Upper lobe of left lung (tissue), 4 donors: ENCODE measurements around the gene DKK1.

Source experiments
- CTCF ChIP-seq, 6 experiments: fragments of 450-650 bp in 4 of 6; fragments of 200-600 bp in 2 of 6; sonication (generic) in 2 of 6; IDR thresholded peaks; one replicate each; pipeline ENCODE4 v1.5.1; 2016 to 2019; ENCODE audit warnings: antibody characterized with exemption in 6 of 6
- POLR2A ChIP-seq, 4 donors: fragments of 450-650 bp; IDR thresholded peaks; one replicate each; pipeline ENCODE4 v1.5.1; 2016 to 2017; ENCODE audit warnings: antibody characterized with exemption in 4 of 4, mild to moderate bottlenecking in 2 of 4
- POLR2AphosphoS5 ChIP-seq, 2 donors: sonication (generic); formaldehyde crosslinking; IDR thresholded peaks; one replicate each; pipeline ENCODE4 v1.5.1; 2017; ENCODE audit warnings: antibody characterized with exemption in 2 of 2

GRCh38 chr10:52297747-52298146 is 16.3 kb upstream of the DKK1 start:
- no peak for TF ChIP-seq CTCF (IDR thresholded peaks at IDR 0.05)
- TF ChIP-seq POLR2A (IDR thresholded peaks at IDR 0.05), result no peak
- no peak for TF ChIP-seq POLR2AphosphoS5 (IDR thresholded peaks at IDR 0.05)
